ENCODE data around the gene COP1.
A peak's percentile ranks its signal among the peaks of the same experiment; 100 is the strongest.
"Not testable (repeated sequence)": the region's sequence is repeated elsewhere in the genome, so short reads cannot be mapped to it uniquely, and the experiment has no call there.

The COP1 gene

DNA sequence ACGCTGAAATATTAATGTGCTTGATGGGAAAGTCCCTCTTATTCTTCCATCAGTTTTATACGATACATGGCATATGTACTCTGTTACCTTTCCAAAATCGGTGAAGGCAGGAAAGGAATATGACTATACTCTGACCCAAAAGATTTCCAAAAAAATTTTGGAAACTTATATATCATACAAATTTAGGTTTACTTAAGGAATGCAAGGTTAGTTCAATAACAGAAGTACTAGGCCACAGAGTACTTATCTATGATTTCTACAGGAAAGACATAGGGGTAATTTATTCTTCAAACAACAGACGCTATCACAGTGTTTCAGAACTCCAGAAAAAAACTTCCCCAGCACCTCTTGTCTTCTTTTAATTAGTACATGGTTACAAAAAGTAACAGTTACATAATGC, 84.8 kb downstream of the COP1 start:
- DNase-seq (ENCODE audit: low spot score) = no peak

DNA sequence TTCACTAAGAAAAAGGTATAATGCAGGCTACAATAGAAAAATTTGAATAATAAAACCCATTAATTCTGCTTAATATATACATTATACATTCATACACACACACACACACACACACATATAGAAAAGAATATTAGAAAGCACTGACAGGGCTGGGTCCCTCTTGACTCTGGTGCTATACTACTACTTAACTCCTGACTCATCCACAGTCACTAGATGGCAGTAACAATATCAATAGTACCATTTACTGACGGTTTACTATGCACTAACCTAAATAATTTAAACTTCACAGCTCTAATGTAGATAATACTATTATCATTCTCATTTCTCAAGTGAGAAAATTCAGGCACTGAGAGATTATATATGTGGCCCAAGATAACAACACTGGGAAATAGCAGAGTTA, 87.5 kb downstream of the COP1 start:
- DNase-seq (ENCODE audit: low spot score) = no peak

DNA sequence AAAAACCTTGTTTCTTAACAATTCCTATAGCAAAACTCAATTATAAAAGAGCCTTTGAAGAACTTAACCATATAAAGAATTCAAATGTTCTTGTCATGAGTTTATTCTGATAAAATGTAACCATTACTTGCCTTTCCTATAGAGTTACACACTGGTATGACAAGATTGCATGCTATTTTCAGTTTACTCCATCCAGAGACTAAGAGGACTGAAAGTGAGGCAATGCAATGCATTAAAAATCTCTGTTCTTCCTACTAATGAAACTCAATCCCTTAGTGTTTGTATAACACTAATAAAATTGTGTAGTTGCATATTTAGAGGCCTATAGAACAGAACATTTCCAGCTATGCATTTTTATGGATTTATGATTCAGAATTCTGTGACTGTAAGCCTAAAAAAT, 88.1 kb downstream of the COP1 start:
- DNase-seq (ENCODE audit: low spot score) = no peak

DNA sequence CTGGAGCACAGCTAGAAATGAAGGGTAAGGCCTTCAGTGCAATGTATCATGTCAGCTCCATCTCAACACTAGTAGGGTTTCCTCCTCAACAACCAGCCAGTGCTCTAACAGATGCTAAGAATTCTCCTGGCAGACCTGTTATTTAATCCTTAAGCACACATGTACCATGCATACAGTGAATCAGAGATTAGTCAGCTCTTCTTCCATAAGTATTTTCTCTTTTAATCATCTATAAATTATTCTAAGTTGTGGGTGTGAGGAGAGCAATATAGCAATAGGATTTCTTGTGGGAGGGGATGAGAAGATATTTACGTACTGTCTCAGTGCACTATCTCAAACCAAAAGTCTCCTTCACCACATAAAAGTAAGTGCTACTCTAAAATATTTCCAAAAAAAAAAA, 95.3 kb downstream of the COP1 start:
- DNase-seq (ENCODE audit: low spot score) = peak; percentile 13

DNA sequence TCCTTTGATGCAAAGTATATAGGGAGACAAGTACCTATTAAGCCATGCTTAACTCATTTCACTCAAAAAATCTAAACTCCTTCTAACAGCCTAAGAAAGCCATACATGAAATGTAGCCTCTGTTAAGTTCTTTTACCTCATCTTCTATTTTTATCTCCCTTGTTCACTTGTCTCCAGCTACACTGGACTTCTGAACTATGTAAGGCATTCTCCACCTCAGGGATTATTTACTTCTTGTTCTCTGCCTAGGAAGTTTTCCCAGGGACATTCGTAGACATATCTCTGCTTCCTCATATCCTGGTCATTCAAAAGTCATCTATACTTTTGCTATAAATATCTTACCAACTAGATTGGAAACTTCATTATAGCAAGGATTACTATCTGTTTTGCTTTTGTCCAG, 96.9 kb downstream of the COP1 start:
- DNase-seq (ENCODE audit: low spot score) = no peak

DNA sequence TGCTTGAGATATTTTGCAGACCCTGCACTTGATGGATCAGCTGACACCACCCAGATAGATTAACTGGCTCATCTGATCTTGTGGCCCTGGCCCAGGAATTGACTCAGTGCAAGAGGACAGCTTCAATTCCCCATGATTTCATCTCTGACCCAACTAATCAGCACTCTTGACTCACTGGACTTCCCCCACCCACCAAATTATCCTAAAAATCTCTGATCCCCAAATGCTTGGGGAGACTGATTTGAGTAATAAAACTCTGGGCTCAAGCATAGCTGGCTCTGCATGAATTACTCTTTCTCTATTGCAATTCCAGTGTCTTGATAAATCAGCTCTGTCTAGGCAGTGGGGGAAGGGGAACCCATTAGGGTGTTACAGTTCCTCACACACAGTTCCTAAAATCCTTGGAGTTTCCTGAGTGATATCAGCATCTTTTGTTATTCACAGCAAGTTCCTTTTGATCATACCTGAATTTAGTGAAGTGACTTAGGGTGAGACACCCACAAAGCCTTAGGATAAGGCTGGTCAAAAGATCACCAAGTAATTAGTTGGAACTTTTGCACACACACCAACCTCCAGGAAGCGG, 104.2 kb downstream of the COP1 start:
- peak; percentile 11 for DNase-seq (ENCODE audit: low spot score)

DNA sequence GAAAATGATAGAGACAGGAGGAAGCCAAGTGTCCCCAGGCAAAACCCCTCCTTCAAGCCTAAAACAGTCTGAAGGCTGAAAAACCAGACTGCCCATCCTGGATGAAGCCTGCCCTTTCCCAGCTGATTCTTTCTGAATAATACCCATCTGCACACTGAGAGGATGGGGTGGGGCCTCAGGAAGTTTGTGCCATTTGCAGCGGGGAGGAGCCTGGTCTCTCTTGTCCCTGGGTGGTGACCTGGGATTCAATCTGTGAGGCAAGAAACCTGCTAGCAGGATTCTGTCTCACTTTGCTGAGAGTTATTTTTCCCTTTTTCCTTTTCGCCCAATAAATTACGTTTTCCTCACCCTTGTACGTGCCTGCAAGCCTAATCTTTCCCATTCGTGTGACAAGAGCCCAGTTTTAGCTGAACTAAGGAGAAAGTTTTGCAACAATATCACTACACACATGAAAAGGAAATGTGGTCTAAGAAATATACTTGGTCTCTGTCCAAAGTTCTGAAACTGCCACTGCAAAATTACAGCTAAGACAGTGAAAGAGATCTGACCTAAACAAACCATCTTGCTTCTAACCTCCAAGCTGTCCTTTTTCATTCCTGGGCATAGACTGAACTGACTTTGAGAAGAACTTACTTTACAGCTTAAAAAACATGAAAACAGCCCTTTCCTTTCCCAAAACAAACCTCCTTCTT, 105.0 kb downstream of the COP1 start:
- no peak for DNase-seq (ENCODE audit: low spot score)

DNA sequence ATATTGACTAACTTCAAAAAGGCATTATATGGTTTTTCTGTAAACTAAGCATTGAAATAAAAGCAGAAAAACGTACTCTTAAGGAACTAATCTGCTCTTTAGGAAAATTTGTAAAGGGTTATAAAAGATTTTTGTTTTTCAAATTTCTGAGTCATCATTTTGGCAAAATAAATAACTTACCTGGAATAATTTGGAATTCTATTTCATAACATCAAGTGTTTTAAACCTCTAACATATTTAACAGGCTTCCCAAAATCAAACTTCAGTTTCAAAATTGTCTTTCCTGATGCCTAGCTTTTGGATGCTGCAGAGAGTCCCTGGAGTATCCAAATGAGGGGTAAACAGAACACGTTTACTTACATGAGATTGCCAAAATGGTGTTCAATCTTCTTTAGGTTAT, 108.5 kb downstream of the COP1 start:
- no peak for DNase-seq (ENCODE audit: low spot score)

DNA sequence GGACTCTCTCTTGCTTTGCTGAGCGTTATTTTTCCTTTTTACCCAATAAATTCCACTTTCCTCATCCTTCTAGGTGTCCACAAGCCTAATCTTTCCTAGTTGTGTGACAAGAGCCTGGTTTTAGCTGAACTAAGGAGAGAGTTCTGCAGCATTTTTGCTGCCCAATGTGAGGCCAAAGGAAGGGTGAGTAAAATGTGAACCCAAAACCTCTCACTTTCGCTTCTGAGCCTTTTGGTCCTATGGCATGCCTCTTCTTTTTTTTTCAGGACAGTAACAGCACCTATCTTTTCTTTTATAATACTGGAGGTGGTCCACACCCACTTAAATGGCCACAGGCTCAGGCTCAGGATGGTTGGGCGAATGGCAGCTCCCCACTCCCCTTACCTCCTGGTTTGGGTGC, 111.1 kb downstream of the COP1 start:
- no peak for DNase-seq (ENCODE audit: low spot score)

DNA sequence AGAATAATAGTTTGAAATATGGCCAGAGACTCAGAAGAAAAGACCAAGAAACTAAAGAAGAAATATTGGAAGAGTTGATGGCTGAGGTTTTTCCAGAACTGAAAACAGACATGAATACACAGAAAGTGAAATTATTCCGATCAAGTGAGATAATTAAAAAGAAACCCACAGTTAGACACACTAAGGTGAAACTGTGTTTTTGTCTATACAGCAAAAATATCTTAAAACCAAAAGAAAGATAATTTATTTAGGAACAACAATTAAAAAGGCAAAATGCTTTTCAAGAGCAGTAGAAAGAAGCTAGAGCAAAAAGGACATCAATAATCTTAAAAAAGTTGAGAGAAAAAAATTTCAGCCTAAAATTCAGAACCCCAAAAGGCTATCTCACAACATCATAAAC, 116.3 kb downstream of the COP1 start:
- DNase-seq (ENCODE audit: low spot score) = no peak

DNA sequence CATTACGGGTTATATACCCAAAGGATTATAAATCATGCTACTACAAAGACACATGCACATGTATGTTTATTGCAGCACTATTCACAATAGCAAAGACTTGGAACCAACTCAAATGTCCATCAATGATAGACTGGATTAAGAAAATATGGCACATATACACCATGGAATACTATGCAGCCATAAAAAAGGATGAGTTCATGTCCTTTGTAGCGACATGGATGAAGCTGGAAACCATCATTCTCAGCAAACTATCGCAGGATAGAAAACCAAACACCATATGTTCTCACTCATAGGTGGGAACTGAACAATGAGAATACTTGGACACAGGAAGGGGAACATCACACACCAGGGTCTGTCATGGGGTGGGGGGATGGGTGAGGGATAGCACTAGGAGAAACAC, 119.3 kb downstream of the COP1 start:
- DNase-seq (ENCODE audit: low spot score) = not testable (repeated sequence)

DNA sequence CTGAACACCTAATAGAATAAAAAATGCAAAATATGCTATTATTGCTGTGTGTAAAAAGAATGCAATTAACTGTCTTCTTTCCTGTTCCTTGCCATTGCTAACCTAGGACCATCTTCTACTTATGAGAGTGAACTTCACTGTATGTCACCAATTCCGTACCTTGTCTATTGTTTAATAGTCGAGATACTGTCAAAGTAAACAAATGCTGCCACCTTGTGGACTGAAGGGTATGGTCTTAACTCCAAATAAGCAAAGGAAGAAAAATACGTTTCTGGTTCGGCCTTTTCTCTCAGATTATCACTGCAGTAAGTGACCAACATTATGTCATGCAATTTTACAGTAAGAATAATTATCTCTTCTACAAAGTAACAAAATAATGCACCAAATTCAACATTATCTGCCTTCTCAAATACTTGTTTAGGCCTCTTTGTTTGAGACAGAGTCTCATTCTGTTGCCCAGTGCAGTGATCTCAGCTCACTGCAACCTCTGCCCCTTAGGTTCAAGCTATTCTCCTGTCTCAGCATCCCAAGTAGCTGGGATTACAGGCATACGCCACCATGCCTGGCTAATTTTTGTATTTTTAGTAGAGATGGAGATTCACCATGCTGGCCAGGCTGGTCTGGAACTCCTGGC, 133.4 kb downstream of the COP1 start:
- DNase-seq (ENCODE audit: low spot score) = peak; percentile 63

DNA sequence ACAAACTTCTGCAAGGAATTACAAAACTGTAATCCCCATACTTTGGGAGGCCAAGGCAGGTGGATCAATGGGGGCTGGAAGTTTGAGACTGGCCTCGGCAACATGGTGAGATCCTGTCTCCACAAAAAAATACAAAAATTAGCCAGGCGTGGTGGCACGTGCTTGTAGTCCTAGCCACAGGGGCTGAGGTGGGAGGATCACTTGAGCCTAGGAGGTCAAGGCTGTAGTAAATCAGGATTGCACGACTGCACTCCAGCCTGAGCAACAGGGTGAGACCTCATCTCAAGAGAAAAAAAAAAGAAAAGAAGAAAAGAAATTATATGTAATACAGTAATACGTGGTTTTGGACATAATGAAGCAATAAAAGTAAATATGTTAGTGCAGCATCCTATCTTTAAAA, 138.2 kb downstream of the COP1 start:
- no peak for DNase-seq (ENCODE audit: low spot score)

DNA sequence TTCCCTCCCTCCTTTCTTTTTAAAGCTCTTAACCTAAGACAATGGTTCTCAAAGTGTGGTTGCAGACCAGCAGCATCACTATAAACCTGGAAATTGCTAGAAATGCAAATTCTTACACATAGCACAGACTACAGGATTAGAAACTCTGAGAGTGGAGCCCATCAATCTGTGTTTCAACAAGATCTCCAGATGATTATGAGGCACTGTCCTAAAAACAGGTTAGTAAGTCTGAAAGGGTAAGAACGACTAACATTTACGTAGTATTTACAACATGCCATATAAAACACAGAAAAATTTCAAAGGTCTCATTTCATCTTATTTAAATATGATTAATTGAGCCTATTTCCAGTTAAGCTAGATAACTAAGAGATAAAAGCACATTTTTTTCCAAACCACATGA, 138.8 kb downstream of the COP1 start:
- DNase-seq (ENCODE audit: low spot score) = no peak

DNA sequence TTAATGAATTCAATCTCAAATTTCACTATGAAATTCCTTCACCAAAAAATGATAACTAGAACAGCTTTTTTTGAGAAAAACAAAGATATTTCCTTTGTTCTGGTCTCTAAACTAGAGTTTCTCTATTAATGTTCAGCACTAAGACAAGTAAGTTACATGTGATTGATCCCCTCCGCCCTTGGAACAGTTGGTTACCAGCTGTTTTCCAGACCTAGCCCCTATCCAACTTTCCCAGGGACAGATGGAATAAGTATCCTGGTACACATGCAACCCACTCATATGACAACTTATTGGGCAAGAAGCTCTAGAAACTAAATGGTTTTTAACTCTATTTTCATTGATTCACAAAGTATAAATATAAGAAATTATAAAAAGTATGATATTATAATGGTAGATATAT, 140.4 kb downstream of the COP1 start:
- DNase-seq (ENCODE audit: low spot score) = no peak

DNA sequence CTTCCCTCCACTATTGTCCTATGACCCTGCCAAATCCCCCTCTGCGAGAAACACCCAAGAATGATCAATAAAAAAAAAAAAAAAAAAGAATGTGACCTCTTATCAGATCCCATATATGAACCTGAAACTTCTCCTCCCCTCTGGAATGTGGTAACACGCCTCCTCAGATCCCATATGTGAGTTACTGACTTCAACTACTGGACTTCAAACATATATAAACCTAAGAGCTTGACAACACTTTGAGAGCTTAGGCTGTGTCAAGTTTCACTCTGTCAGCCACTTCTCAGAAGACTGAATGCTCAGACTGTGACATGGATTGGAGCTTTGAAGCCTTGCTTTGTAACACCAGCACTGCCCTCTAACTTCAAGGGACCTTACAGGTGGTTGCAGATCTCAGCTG, 148.4 kb downstream of the COP1 start:
- no peak for DNase-seq (ENCODE audit: low spot score)

DNA sequence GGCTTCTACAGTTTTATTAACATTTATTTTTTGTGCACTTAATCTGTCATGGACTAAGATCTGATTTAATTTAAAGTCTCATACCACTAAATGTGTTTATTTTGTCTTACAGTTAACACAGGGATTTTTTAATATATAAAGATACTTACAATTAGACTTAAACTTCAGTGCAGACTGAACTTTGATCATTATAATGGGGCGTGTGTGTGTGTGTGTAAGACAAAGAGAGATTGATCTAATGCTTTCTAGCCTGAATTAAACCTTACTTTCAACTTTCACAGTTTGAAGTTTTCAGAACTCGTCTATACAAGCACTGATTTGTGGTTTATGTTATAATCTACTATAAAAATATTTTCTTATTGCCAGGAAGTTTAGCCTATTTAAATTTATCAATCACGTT, 150.8 kb downstream of the COP1 start:
- DNase-seq (ENCODE audit: low spot score) = no peak

DNA sequence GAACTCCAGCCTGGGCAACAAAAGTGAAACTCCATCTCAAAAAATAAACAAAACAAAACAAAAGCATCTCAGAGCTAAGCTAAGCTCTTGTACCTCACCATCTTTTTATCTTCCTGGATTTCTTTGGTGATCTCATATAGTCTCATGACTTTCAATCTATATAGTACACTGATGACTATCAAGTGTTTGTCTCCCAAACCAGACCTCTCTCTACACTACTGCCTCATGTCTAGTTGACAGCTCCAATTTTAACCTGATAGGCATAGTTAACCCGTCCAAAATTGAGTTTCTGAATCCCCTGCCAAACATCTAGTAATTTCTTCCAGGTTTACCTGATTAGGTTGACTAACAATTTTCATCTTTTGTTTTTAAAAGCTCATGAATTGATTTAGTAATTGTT, 151.7 kb downstream of the COP1 start:
- DNase-seq (ENCODE audit: low spot score) = no peak

DNA sequence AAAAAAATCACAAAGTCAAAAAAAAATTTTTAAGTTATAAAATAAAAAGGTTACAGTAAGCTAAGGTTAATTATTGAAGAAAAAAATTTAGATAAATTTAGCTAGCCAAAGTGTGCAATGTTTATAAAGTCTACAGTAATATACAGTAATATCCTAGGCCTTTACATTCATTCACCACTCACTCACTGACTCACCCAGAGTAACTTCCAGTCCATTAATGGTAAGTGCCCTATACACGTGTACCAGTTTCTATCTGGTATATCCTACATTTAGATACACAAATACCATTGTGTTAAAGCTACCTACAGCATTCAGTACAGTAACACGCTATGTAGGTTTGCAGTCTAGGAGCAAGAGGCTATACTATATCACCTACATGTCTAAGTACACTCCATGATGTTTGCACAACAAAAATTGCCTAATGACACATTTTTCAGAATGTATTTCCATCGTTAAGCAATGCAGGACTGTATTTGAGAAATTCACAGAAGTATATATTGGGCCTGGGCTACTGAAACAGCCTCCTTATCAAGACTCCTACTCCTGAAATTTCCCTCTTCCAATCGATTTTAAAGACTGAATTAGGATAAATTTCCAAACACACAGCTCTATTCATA, 155.1 kb downstream of the COP1 start:
- no peak for DNase-seq (ENCODE audit: low spot score)

DNA sequence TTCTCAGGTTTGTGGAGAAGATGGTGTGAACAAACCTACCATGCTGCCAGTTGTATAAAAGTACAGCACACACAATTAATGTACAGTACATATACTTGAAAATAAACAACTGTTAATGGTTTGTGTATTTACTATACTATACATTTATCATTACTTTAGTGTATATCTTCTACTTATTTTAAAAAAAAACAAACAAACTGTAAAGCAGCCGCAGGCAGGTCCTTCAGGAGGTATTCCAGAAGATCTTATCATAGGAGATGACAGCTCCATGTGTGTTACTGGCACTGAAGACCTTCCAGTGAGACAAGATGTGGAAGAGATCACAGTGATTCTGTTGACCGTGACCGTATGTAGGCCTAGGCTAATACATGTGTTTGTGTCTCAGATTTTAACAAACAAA, 155.7 kb downstream of the COP1 start:
- DNase-seq (ENCODE audit: low spot score) = no peak

DNA sequence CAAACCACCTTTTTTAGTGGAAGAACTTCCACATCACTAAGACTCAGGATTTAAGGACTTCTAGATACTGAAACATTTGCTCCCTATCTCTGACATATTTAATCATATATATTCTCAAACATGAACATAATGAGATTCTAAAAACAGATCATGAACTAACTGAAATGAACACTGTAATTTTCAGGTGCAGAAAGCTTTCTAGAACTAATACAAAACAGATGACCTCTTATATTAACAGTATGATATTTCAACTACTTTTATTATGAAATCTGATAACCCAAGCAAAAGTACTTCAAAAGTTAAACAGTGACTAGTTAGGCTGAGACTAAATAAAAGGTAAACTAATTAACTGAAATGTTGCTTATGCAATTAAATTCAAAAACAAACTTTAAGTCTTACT, 157.5 kb downstream of the COP1 start:
- DNase-seq (ENCODE audit: low spot score) = no peak

DNA sequence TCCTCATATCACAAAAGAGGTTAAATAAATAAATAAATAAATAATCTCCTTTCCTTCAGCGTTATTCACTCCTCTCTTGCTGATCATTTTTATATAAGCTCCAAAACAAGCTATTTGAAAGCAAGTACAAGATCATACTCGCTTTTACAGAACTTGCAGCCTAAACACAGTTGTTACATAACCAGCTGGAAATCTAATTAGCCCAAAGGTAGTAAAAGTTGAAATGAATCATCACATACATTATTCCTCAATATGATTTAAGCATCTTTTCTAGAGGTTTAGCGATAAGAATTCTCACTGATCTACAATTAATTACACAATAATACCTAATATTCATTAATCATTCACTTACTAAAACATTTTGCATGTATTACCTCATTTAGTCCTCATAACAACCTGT, 160.2 kb downstream of the COP1 start:
- no peak for DNase-seq (ENCODE audit: low spot score)

DNA sequence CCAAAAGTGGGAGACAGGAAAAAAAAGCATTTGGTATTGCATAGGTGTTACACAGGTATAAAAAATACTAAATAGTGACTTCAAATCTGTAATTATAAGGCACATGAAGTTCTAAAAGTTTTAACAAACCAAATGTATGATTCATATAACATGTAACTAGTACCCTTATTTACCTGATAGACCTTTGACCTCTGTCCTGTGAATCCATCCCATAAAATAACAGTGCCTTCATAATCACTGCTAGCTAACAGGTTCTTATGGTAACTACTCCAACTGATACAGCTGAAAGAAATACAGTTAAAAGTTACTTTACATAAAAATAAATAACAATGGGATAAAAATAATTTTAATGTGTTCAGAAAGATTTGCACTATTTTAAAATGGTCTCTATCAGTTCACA, 163.5 kb downstream of the COP1 start:
- no peak for DNase-seq (ENCODE audit: low spot score)

DNA sequence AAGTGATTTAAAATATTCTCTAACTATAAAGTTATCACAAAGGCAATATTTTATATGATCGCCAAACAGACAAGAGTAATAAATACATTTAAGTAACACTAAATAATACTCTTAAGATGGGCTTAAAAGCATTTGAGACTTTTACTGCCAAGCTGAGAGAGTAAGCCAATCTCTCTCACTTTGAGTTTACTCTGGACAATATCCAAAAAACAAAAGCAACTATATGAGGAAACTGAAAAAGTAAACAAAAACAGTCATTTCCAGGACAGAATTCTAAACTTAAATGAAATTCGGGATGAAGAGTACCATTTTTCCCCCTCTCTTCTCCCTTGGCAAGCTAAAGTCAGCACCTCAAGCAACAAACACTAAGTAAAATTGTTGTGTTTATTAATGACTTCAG, 173.2 kb downstream of the COP1 start:
- no peak for DNase-seq (ENCODE audit: low spot score)
